ENCODE data around the gene SLC25A30. TPM values are rescaled to one million over a fixed set of nuclear protein-coding genes. Genes with fewer than 3 reads are reported as not detected.

Gene SLC25A30
- total and polyA plus RNA-seq, 8 donors, result 2.9 to 51.9 (median 7.3) TPM

DNA sequence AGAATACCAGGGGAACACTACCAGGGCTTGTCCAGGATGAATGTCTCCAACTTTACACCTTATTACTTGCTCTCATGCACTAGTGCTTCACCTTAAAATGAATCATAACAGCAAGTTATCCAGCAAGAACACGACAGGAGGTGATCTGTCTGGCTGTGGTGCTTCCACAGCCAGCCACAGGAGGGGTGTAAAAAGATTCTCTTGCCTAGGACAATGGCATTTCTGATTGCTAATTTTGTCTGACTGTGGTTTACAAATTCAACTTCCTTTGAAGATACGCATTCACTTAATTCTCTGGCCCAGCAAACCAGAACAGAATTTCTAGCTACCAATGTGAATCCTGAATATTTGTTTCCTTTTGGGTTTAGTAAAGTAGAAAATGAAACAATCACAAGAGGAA is 23.5 kb upstream of the SLC25A30 start:
- Histone ChIP-seq H3K4me3 (no peak overlapping the region), H3K27me3 (no peaks in the 10 kb centered on the region), H3K27ac (no peak overlapping the region), H3K4me1 (peaks cover 0 to 15% (median 7%) of the 10 kb centered on the region in 4 donors), H3K9me3 (no peaks in the 10 kb centered on the region), H3K36me3 (no peaks in the 10 kb centered on the region)
- WGBS, 5 donors, result 49 to 60% (median 57%) methylated on average over 2 of the region's 2 CpGs
- intact Hi-C loops (cut with DNase I; ENCODE audit: low total_unique reads), result no loop called here
- no peak for DNase-seq
- TF ChIP-seq EP300 (IDR thresholded peaks at IDR 0.05) (no peak), POLR2AphosphoS5 (IDR thresholded peaks at IDR 0.05) (no peak), POLR2A (IDR thresholded peaks at IDR 0.05) (no peak)
- TF ChIP-seq, protein P1, sequence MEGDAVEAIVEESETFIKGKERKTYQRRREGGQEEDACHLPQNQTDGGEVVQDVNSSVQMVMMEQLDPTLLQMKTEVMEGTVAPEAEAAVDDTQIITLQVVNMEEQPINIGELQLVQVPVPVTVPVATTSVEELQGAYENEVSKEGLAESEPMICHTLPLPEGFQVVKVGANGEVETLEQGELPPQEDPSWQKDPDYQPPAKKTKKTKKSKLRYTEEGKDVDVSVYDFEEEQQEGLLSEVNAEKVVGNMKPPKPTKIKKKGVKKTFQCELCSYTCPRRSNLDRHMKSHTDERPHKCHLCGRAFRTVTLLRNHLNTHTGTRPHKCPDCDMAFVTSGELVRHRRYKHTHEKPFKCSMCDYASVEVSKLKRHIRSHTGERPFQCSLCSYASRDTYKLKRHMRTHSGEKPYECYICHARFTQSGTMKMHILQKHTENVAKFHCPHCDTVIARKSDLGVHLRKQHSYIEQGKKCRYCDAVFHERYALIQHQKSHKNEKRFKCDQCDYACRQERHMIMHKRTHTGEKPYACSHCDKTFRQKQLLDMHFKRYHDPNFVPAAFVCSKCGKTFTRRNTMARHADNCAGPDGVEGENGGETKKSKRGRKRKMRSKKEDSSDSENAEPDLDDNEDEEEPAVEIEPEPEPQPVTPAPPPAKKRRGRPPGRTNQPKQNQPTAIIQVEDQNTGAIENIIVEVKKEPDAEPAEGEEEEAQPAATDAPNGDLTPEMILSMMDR (IDR thresholded peaks at IDR 0.05), result no peak

DNA sequence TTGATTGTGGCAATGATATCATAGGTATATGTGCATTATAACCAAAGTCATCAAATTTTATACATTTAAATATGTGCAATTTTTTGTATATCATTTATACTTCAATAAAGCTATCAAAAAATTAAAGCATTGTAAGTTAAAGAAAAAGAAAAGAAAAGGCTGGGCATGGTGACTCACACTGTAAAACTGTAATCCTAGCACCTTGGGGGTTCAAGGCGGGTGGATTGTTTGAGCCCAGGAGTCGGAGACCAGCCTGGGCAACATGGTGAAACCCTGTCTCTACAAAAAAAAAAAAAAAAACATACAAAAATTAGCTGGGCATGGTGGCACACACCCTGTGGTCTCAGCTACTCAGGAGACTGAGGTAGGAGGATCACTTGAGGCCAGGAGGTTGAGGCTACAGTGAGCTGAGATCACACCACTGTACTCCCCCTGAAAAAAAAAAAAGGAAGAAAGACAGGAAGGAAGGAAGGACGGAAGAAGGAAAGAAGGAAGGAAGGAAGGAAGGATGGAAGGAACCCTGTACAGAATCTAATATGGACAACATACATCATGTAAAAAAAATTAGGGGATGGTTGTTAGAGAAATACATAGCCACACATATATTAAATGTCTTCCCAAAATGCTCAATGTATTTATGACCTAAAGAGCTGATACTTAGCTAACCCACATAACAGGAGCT is 21.7 kb upstream of the SLC25A30 start:
- 70 to 87% (median 78%) methylated on average over 3 of the region's 3 CpGs for WGBS, 5 donors
- Histone ChIP-seq H3K4me1 (peaks cover 0 to 15% (median 7%) of the 10 kb centered on the region in 4 donors), H3K4me3 (no peak overlapping the region), H3K27ac (no peak overlapping the region), H3K9me3 (no peaks in the 10 kb centered on the region), H3K27me3 (no peaks in the 10 kb centered on the region), H3K36me3 (no peaks in the 10 kb centered on the region)
- DNase-seq, result no peak
- TF ChIP-seq, protein P1 (IDR thresholded peaks at IDR 0.05), result no peak
- TF ChIP-seq POLR2A (IDR thresholded peaks at IDR 0.05) (no peak), EP300 (IDR thresholded peaks at IDR 0.05) (no peak), POLR2AphosphoS5 (IDR thresholded peaks at IDR 0.05) (no peak)
- intact Hi-C loops (cut with DNase I; ENCODE audit: low total_unique reads), result no loop called here

DNA sequence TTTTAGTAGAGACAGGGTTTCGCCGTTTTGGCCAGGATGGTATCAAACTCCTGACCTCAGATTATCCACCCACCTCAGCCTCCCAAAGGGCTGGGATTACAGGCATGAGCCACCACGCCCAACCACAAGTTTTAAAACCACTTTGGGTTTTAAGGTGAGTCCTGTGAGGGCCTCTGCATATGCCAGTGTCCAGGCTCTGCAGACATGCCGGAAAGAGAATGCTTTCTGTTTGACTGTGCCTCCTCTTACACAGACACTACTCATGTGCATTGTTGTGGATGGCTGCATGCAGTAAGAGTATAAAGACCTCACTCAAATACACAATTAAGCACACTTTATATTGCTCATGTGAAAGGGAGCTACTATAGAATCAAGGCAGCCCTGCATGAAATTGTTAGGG is 20.8 kb upstream of the SLC25A30 start:
- Histone ChIP-seq H3K27me3 (no peaks in the 10 kb centered on the region), H3K4me1 (peaks cover 0 to 15% (median 7%) of the 10 kb centered on the region in 4 donors), H3K4me3 (no peak overlapping the region), H3K36me3 (no peaks in the 10 kb centered on the region), H3K27ac (no peak overlapping the region), H3K9me3 (no peaks in the 10 kb centered on the region)
- TF ChIP-seq POLR2AphosphoS5 (IDR thresholded peaks at IDR 0.05) (no peak), POLR2A (IDR thresholded peaks at IDR 0.05) (no peak), EP300 (IDR thresholded peaks at IDR 0.05) (no peak)
- TF ChIP-seq, protein P1 (IDR thresholded peaks at IDR 0.05), result no peak
- 80 to 88% (median 83%) methylated on average over 4 of the region's 4 CpGs for WGBS, 5 donors
- intact Hi-C loops (cut with DNase I; ENCODE audit: low total_unique reads), result no loop called here
- DNase-seq, result no peak

DNA sequence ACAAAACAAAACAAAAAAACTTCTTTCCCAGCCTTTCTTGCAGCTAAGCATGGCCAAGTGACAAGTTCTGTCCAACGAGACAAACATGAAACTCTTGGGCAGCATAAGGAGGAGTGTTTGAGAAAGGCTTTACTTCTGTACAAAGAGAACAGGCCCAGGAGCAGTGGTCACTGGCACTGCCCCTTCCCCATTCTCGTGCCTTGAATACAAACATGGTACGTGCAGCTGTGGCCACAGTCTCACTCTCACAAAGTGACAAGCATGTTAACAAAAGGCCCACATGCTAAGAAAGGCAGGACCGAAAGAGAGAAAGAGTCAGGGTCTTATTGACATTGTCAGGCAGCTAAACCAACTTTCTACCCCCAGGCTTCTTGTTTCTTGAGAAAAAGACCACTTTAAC is 19.8 kb upstream of the SLC25A30 start:
- TF ChIP-seq POLR2AphosphoS5 (IDR thresholded peaks at IDR 0.05) (no peak), POLR2A (IDR thresholded peaks at IDR 0.05) (no peak), EP300 (IDR thresholded peaks at IDR 0.05) (no peak)
- TF ChIP-seq, protein P1 (IDR thresholded peaks at IDR 0.05), result no peak
- Histone ChIP-seq H3K4me3 (no peak overlapping the region), H3K4me1 (peaks cover 0 to 15% (median 7%) of the 10 kb centered on the region in 4 donors), H3K9me3 (no peaks in the 10 kb centered on the region), H3K27ac (no peak overlapping the region), H3K27me3 (no peaks in the 10 kb centered on the region), H3K36me3 (no peaks in the 10 kb centered on the region)
- intact Hi-C loops (cut with DNase I; ENCODE audit: low total_unique reads), result no loop called here
- WGBS, 5 donors, result 67 to 76% (median 74%) methylated on average over 4 of the region's 4 CpGs
- no peak for DNase-seq

All from stomach (tissue), 9 donors.